Measurements from ENCODE around the gene OR1E2.

DNA sequence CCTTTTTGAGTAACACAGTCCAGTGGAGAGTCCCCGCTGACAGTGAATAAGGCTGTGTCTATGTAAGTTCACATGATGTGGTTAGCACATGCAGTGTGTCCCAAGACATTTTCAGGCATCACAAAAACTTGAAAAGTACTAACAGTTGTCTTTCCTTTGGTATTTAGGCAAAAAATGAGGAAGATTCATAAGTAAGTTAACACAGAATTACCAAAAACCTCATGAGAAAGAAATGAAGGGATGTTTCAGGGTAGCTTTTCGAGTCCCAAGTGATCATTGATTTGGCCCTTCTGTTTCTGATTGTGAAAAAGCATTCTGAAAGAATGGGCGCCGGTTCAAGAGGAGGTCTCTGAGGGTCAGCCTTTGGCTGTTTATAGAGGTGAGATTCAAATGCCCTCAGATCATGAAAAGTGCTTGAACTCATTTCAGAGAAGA is 41.6 kb upstream of the OR1E2 start:
- TF ChIP-seq RELA (IDR thresholded peaks at IDR 0.05; ENCODE audit: borderline replicate concordance, partially characterized antibody), result no peak
- no peak for TF ChIP-seq EZH2 (IDR thresholded peaks at IDR 0.05; ENCODE audit: borderline replicate concordance, control insufficient read depth, low read depth, low read length)
- TF ChIP-seq, protein P1, sequence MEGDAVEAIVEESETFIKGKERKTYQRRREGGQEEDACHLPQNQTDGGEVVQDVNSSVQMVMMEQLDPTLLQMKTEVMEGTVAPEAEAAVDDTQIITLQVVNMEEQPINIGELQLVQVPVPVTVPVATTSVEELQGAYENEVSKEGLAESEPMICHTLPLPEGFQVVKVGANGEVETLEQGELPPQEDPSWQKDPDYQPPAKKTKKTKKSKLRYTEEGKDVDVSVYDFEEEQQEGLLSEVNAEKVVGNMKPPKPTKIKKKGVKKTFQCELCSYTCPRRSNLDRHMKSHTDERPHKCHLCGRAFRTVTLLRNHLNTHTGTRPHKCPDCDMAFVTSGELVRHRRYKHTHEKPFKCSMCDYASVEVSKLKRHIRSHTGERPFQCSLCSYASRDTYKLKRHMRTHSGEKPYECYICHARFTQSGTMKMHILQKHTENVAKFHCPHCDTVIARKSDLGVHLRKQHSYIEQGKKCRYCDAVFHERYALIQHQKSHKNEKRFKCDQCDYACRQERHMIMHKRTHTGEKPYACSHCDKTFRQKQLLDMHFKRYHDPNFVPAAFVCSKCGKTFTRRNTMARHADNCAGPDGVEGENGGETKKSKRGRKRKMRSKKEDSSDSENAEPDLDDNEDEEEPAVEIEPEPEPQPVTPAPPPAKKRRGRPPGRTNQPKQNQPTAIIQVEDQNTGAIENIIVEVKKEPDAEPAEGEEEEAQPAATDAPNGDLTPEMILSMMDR (IDR thresholded peaks at IDR 0.05 in 2 of 3, conservative IDR thresholded peaks at IDR 0.05 in 1 of 3; ENCODE audit: control insufficient read depth in 2 of 3, extremely low read depth in 1 of 3, insufficient read depth in 1 of 3, low read depth in 3 of 3, low read length in 3 of 3), result no peak
